Activated CD8-positive, alpha-beta memory T cell treated with anti-CD3 and anti-CD28 coated beads, Interleukin-2, amount 50 U/mL, for 48 hours (primary cell): ENCODE results near the gene TLE2.
"Not testable (repeated sequence)": the region's sequence is repeated elsewhere in the genome, so short reads cannot be mapped to it uniquely, and the experiment has no call there.

ENCODE experiments used
- DNase-seq: peaks from one replicate; pipeline ENCODE4 v3.0.0-alpha.2; 2020

The TLE2 gene

GRCh38 chr19:2982983-2983350, 46.1 kb downstream of the TLE2 start:
- no peak for DNase-seq

GRCh38 chr19:2982561-2982960, 46.5 kb downstream of the TLE2 start:
- no peak for DNase-seq

- no peak for DNase-seq
These were observed 47.2 kb downstream of the TLE2 start for GRCh38 chr19:2981898-2982297.

- DNase-seq, result no peak
These were observed 50.3 kb downstream of the TLE2 start for GRCh38 chr19:2978772-2979171.

GRCh38 chr19:2978166-2978767, 50.8 kb downstream of the TLE2 start:
- no peak for DNase-seq

- DNase-seq, result no peak
These were observed 51.3 kb downstream of the TLE2 start for GRCh38 chr19:2977746-2978138.

- DNase-seq, result peak; percentile 95
These were observed 51.9 kb downstream of the TLE2 start, which contains the start of gene TLE6 for GRCh38 chr19:2977001-2977745. Gene TLE6 (plus strand): TSS chr19:2977564. CDS start chr19:2978234, 670 bp downstream.

- DNase-seq, result no peak
These were observed 52.5 kb downstream of the TLE2 start for GRCh38 chr19:2976609-2977000.

GRCh38 chr19:2974342-2975041, 54.6 kb downstream of the TLE2 start:
- no peak for DNase-seq

GRCh38 chr19:2973229-2973628, 55.9 kb downstream of the TLE2 start:
- no peak for DNase-seq

- no peak for DNase-seq
These were observed 58.8 kb downstream of the TLE2 start for GRCh38 chr19:2970201-2970835.

- no peak for DNase-seq
These were observed 60.0 kb downstream of the TLE2 start for GRCh38 chr19:2969104-2969504.

- no peak for DNase-seq
These were observed 61.1 kb downstream of the TLE2 start for GRCh38 chr19:2967972-2968371.

GRCh38 chr19:2964874-2965273, 64.2 kb downstream of the TLE2 start:
- DNase-seq, result no peak

GRCh38 chr19:2963631-2964030, 65.4 kb downstream of the TLE2 start:
- DNase-seq, result not testable (repeated sequence)

GRCh38 chr19:2963122-2963521, 66.0 kb downstream of the TLE2 start:
- no peak for DNase-seq

GRCh38 chr19:2962018-2962670, 66.9 kb downstream of the TLE2 start:
- DNase-seq, result no peak

GRCh38 chr19:2960120-2960519, 69.0 kb downstream of the TLE2 start:
- no peak for DNase-seq

- DNase-seq, result no peak
These were observed 71.9 kb downstream of the TLE2 start for GRCh38 chr19:2957160-2957559.

- DNase-seq, result no peak
These were observed 76.1 kb downstream of the TLE2 start for GRCh38 chr19:2952953-2953481.

- peak; percentile 100 for DNase-seq
These were observed 78.6 kb downstream of the TLE2 start for GRCh38 chr19:2950286-2951124.

- no peak for DNase-seq
These were observed 79.2 kb downstream of the TLE2 start for GRCh38 chr19:2949939-2950285.
